BLaER1 treated with 17β-estradiol and CSF1 and Interleukin-3, amounts not matched to agents 10 nM and 100 nM (cell line): Measurements from ENCODE around the gene ACACB.
A peak's percentile ranks its signal among the peaks of the same experiment; 100 is the strongest.

ENCODE experiments used
- H3K27ac ChIP-seq, 11 experiments: shearing (Covaris generic); formaldehyde crosslinking; 2 replicates each; pipeline ENCODE4 v1.8.1; 2022
- H3K27me3 ChIP-seq, 11 experiments: shearing (Covaris generic); formaldehyde crosslinking; 2 replicates each; pipeline ENCODE4 v1.8.1; 2022
- H3K36me3 ChIP-seq, 11 experiments: shearing (Covaris generic); formaldehyde crosslinking; 2 replicates each; pipeline ENCODE4 v1.8.1; 2022
- H3K4me1 ChIP-seq, 10 experiments: shearing (Covaris generic); formaldehyde crosslinking; 2 replicates each; pipeline ENCODE4 v1.8.1; 2022
- H3K4me2 ChIP-seq, 11 experiments: shearing (Covaris generic); formaldehyde crosslinking; 2 replicates each; pipeline ENCODE4 v1.8.1; 2022
- H3K4me3 ChIP-seq, 10 experiments: shearing (Covaris generic); formaldehyde crosslinking; 2 replicates each; pipeline ENCODE4 v1.8.1; 2022
- H3K9ac ChIP-seq, 11 experiments: shearing (Covaris generic); formaldehyde crosslinking; 2 replicates each; pipeline ENCODE4 v1.8.1; 2022
- H3K9me3 ChIP-seq, 11 experiments: shearing (Covaris generic); formaldehyde crosslinking; replicated peaks in 1 of 11; 2 replicates each; pipeline ENCODE4 v1.8.1; 2022
- H4K20me1 ChIP-seq, 11 experiments: shearing (Covaris generic); formaldehyde crosslinking; 2 replicates each; pipeline ENCODE4 v1.8.1; 2022
- Cebpa-rat ChIP-seq, 11 experiments: shearing (Covaris generic); IDR thresholded peaks; 2 replicates each; pipeline ENCODE4 v1.8.1; 2022

ACACB gene

GRCh38 chr12:109115758-109116610 is at the start of gene ACACB:
TSS of gene ACACB (plus strand) at chr12:109116587. CDS start at chr12:109139406, 22,819 bp downstream.
- peak within 1 kb of the TSS; percentile 43 to 85 (median 68) for H3K4me2 ChIP-seq
- no peak within 1 kb of the TSS for H3K4me3 ChIP-seq
- no peaks in the 10 kb centered on the region for H3K27me3 ChIP-seq
- peak within 1 kb of the TSS in 8 of 11 experiments; percentile 23 to 67 (median 57); a peak in 16 of 22 replicates for H3K27ac ChIP-seq
- H3K4me1 ChIP-seq = peaks cover 11 to 36% (median 31%) of the 10 kb centered on the region in 10 experiments
- no peaks in the 10 kb centered on the region for H3K9me3 ChIP-seq
- H3K9ac ChIP-seq = peak within 1 kb of the TSS in 6 of 11 experiments; percentile 13 to 62 (median 33); a peak in 9 of 22 replicates
- H4K20me1 ChIP-seq = no peaks in the 10 kb centered on the region; a peak in 2 of 22 replicates
- peak in 7 of 11 experiments; percentile 9 to 73 (median 42); a peak in 7 of 22 replicates for TF ChIP-seq Cebpa-rat (IDR thresholded peaks at IDR 0.05)
- H3K36me3 ChIP-seq = peaks cover 0 to 5% (median 0%) of the 10 kb centered on the region in 11 experiments; a peak in 4 of 22 replicates

GRCh38 chr12:109069307-109070271 is 46.8 kb upstream of the ACACB start:
- Histone ChIP-seq H3K4me2 (no peak overlapping the region), H3K9me3 (peaks cover 0 to 2% (median 0%) of the 10 kb centered on the region in 11 experiments; a peak in 5 of 22 replicates), H3K9ac (no peak overlapping the region), H3K4me3 (no peak overlapping the region), H3K4me1 (no peaks in the 10 kb centered on the region), H3K36me3 (peaks cover 69 to 88% (median 79%) of the 10 kb centered on the region in 11 experiments), H3K27ac (no peak overlapping the region), H3K27me3 (no peaks in the 10 kb centered on the region), H4K20me1 (no peaks in the 10 kb centered on the region; a peak in 1 of 22 replicates)
- TF ChIP-seq Cebpa-rat (IDR thresholded peaks at IDR 0.05) = no peak

- Histone ChIP-seq H3K4me1 (no peaks in the 10 kb centered on the region), H3K4me2 (no peak overlapping the region), H3K9me3 (peaks cover 0 to 23% (median 13%) of the 10 kb centered on the region in 11 experiments; a peak in 13 of 22 replicates), H3K4me3 (no peak overlapping the region), H3K9ac (no peak overlapping the region), H3K36me3 (peaks cover 58 to 88% (median 73%) of the 10 kb centered on the region in 11 experiments), H4K20me1 (no peaks in the 10 kb centered on the region; a peak in 1 of 22 replicates), H3K27me3 (no peaks in the 10 kb centered on the region), H3K27ac (no peak overlapping the region)
- TF ChIP-seq Cebpa-rat (IDR thresholded peaks at IDR 0.05) = no peak
Measured at GRCh38 chr12:109074866-109075265, 41.5 kb upstream of the ACACB start.

- peaks cover 65 to 99% (median 86%) of the 10 kb centered on the region in 11 experiments for H3K36me3 ChIP-seq
- H3K9ac ChIP-seq = no peak overlapping the region
- H3K27me3 ChIP-seq = no peaks in the 10 kb centered on the region
- H3K4me2 ChIP-seq = no peak overlapping the region
- H3K4me1 ChIP-seq = peaks cover 0 to 11% (median 9%) of the 10 kb centered on the region in 10 experiments; a peak in 9 of 20 replicates
- no peaks in the 10 kb centered on the region for H4K20me1 ChIP-seq
- no peak overlapping the region for H3K27ac ChIP-seq
- no peak overlapping the region for H3K4me3 ChIP-seq
- H3K9me3 ChIP-seq = peaks cover 0 to 14% (median 9%) of the 10 kb centered on the region in 11 experiments; a peak in 11 of 22 replicates
- TF ChIP-seq Cebpa-rat (IDR thresholded peaks at IDR 0.05) = no peak
Measured at GRCh38 chr12:109082751-109083150, 33.6 kb upstream of the ACACB start.

GRCh38 chr12:109084425-109084824 is 32.0 kb upstream of the ACACB start:
- Histone ChIP-seq H3K4me2 (peak overlapping the region in 5 of 11 experiments; percentile 13 to 40 (median 31); a peak in 7 of 22 replicates), H3K9ac (no peak overlapping the region), H3K27me3 (no peaks in the 10 kb centered on the region), H3K36me3 (peaks cover 72 to 98% (median 93%) of the 10 kb centered on the region in 11 experiments), H3K4me1 (peaks cover 0 to 26% (median 23%) of the 10 kb centered on the region in 10 experiments; a peak in 15 of 20 replicates), H3K9me3 (no peaks in the 10 kb centered on the region), H4K20me1 (peaks cover 0 to 14% (median 0%) of the 10 kb centered on the region in 11 experiments; a peak in 3 of 22 replicates), H3K27ac (no peak overlapping the region), H3K4me3 (no peak overlapping the region)
- TF ChIP-seq Cebpa-rat (IDR thresholded peaks at IDR 0.05) = no peak

- Histone ChIP-seq H3K36me3 (peaks cover 81 to 99% (median 93%) of the 10 kb centered on the region in 11 experiments), H3K9ac (no peak overlapping the region), H3K27me3 (no peaks in the 10 kb centered on the region), H3K27ac (no peak overlapping the region), H3K4me3 (no peak overlapping the region), H3K4me1 (peaks cover 0 to 33% (median 26%) of the 10 kb centered on the region in 10 experiments; a peak in 15 of 20 replicates), H3K4me2 (no peak overlapping the region), H4K20me1 (peaks cover 0 to 14% (median 0%) of the 10 kb centered on the region in 11 experiments; a peak in 3 of 22 replicates), H3K9me3 (no peaks in the 10 kb centered on the region)
- no peak for TF ChIP-seq Cebpa-rat (IDR thresholded peaks at IDR 0.05)
Measured at GRCh38 chr12:109085590-109085989, 30.8 kb upstream of the ACACB start.

- H3K4me2 ChIP-seq = no peak overlapping the region
- no peak overlapping the region for H3K4me3 ChIP-seq
- no peak overlapping the region for H3K9ac ChIP-seq
- no peak for TF ChIP-seq Cebpa-rat (IDR thresholded peaks at IDR 0.05)
- peaks cover 12 to 50% (median 40%) of the 10 kb centered on the region in 10 experiments for H3K4me1 ChIP-seq
- H4K20me1 ChIP-seq = peaks cover 0 to 14% (median 0%) of the 10 kb centered on the region in 11 experiments; a peak in 3 of 22 replicates
- no peak overlapping the region for H3K27ac ChIP-seq
- no peaks in the 10 kb centered on the region for H3K27me3 ChIP-seq
- no peaks in the 10 kb centered on the region for H3K9me3 ChIP-seq
- H3K36me3 ChIP-seq = peaks cover 69 to 96% (median 80%) of the 10 kb centered on the region in 11 experiments
Measured at GRCh38 chr12:109087250-109087649, 29.1 kb upstream of the ACACB start.

- H4K20me1 ChIP-seq = peaks cover 0 to 14% (median 0%) of the 10 kb centered on the region in 11 experiments; a peak in 3 of 22 replicates
- no peaks in the 10 kb centered on the region for H3K9me3 ChIP-seq
- no peak overlapping the region for H3K27ac ChIP-seq
- 0 out of 22 replicates have a peak overlapping the region, but pooled peaks of 2 of the 11 experiments have one; percentile 1 to 29 for H3K9ac ChIP-seq
- TF ChIP-seq Cebpa-rat (IDR thresholded peaks at IDR 0.05) = no peak
- H3K4me1 ChIP-seq = peaks cover 20 to 62% (median 50%) of the 10 kb centered on the region in 10 experiments
- peak overlapping the region in 8 of 11 experiments; percentile 14 to 61 (median 42); a peak in 13 of 22 replicates for H3K4me2 ChIP-seq
- no peaks in the 10 kb centered on the region for H3K27me3 ChIP-seq
- H3K4me3 ChIP-seq = no peak overlapping the region
- peaks cover 53 to 80% (median 64%) of the 10 kb centered on the region in 11 experiments for H3K36me3 ChIP-seq
Measured at GRCh38 chr12:109088818-109089217, 27.6 kb upstream of the ACACB start.
